ENCODE results near the gene ZPBP. TPM values are rescaled to one million over a fixed set of nuclear protein-coding genes. Genes with fewer than 3 reads are reported as not detected.

The ZPBP gene
- total RNA-seq, 1 donor = not detected

- no peaks in the 10 kb centered on the region for H3K4me1 ChIP-seq (ENCODE audit: insufficient read depth, low read length)
- H3K4me3 ChIP-seq (ENCODE audit: low read length) = no peak overlapping the region
- no peaks in the 10 kb centered on the region for H3K9me3 ChIP-seq (ENCODE audit: low read depth, low read length)
- no peaks in the 10 kb centered on the region for H3K27me3 ChIP-seq (ENCODE audit: insufficient read depth, low read length)
These were observed 155.4 kb downstream of the ZPBP start for GRCh38 chr7:49937608-49938007.

- H3K9me3 ChIP-seq (ENCODE audit: low read depth, low read length) = no peaks in the 10 kb centered on the region
- no peaks in the 10 kb centered on the region for H3K4me1 ChIP-seq (ENCODE audit: insufficient read depth, low read length)
- H3K4me3 ChIP-seq (ENCODE audit: low read length) = no peak overlapping the region
- H3K27me3 ChIP-seq (ENCODE audit: insufficient read depth, low read length) = no peaks in the 10 kb centered on the region
These were observed 161.4 kb downstream of the ZPBP start for GRCh38 chr7:49931627-49932026.

DNA sequence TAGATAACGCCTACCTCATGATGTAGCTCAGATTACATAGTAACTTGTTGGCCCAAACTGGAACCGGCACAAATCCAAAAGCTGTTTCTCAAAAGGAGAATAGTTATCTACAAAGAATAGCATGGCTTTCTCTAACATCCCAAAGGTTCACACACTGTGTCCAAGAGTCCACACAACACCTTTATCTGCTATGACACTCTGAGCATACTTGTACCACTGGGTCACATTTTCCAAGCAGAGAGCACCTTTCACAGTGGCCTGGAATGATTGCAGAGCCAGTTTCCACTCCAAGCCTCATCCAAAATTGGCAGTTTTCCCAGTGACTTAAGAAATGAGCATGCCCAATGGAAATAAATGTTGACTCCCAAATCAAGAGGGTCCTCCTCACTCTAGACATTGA, 164.3 kb downstream of the ZPBP start:
- Histone ChIP-seq H3K9me3 (ENCODE audit: low read depth, low read length) (no peaks in the 10 kb centered on the region), H3K27me3 (ENCODE audit: insufficient read depth, low read length) (no peaks in the 10 kb centered on the region), H3K4me1 (ENCODE audit: insufficient read depth, low read length) (no peaks in the 10 kb centered on the region), H3K4me3 (ENCODE audit: low read length) (no peak overlapping the region)

DNA sequence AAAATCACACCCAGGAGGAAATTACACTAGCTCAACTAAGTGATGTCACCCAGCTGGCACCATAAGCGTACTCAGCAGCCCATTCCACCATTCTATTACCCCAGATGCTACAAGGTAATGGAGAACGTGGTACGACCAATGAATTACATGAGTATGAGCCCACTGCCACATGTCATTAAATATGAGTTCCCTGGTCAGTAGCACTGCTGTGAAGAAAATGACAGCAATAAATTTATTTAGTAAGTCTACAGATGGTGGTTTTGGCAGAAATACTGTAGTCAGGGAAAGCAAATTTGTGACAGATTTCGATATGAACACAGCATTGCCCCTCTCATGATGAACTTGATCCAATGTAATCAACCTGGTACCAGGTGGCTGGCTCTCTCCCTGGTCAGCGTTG, 165.4 kb downstream of the ZPBP start:
- Histone ChIP-seq H3K9me3 (ENCODE audit: low read depth, low read length) (no peaks in the 10 kb centered on the region), H3K4me3 (ENCODE audit: low read length) (no peak overlapping the region), H3K4me1 (ENCODE audit: insufficient read depth, low read length) (no peaks in the 10 kb centered on the region), H3K27me3 (ENCODE audit: insufficient read depth, low read length) (no peaks in the 10 kb centered on the region)

DNA sequence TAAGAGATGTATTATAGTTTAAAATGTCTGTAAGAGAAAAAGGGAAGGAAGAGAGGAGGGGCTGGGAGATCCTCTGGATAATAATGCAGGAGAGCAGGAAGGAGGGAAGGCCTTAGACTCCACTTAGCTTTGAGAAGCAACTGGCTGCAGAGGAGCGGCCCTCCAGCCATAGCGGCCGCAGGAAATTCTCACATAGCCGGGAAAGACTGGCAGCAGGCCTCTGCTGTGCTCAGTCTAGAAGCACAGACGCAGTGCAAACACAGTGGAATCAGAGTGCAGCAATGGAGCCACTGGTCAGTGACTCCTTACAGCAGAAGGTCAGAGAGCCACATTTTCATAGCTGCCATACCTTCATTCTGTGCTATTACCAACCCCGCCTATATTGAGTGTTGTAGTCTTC, 166.3 kb downstream of the ZPBP start:
- Histone ChIP-seq H3K27me3 (ENCODE audit: insufficient read depth, low read length) (no peaks in the 10 kb centered on the region), H3K9me3 (ENCODE audit: low read depth, low read length) (no peaks in the 10 kb centered on the region), H3K4me3 (ENCODE audit: low read length) (no peak overlapping the region), H3K4me1 (ENCODE audit: insufficient read depth, low read length) (no peaks in the 10 kb centered on the region)

- H3K4me3 ChIP-seq (ENCODE audit: low read length) = no peak overlapping the region
- no peaks in the 10 kb centered on the region for H3K4me1 ChIP-seq (ENCODE audit: insufficient read depth, low read length)
- no peaks in the 10 kb centered on the region for H3K27me3 ChIP-seq (ENCODE audit: insufficient read depth, low read length)
- no peaks in the 10 kb centered on the region for H3K9me3 ChIP-seq (ENCODE audit: low read depth, low read length)
These were observed 181.1 kb downstream of the ZPBP start for GRCh38 chr7:49911909-49912308.

DNA sequence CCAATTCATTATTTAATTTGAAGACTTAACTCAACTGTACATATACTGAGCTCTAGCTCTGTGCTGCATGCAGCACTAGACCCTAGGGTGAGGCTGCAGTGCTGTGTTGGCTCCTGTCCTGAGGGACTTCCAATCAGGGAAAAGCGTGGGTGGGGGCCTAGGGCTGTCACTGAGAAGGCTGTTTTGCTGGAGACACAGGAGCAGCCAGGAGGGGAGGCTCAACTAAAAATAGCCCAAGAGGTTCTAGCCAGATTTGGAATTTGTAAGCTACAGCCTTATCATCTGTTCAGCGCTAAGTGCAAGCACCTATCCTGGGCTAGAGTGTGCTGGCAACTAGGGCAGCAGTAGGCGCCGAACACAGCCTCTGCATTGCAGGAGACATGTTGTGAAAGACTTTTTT, 198.5 kb downstream of the ZPBP start:
- no peaks in the 10 kb centered on the region for H3K9me3 ChIP-seq (ENCODE audit: low read depth, low read length)
- H3K4me1 ChIP-seq (ENCODE audit: insufficient read depth, low read length) = no peaks in the 10 kb centered on the region
- H3K27me3 ChIP-seq (ENCODE audit: insufficient read depth, low read length) = no peaks in the 10 kb centered on the region
- no peak overlapping the region for H3K4me3 ChIP-seq (ENCODE audit: low read length)

- Histone ChIP-seq H3K4me1 (ENCODE audit: insufficient read depth, low read length) (no peaks in the 10 kb centered on the region), H3K9me3 (ENCODE audit: low read depth, low read length) (no peaks in the 10 kb centered on the region)
These were observed 199.9 kb downstream of the ZPBP start for GRCh38 chr7:49893131-49893530.

GRCh38 chr7:49892481-49892880, 200.6 kb downstream of the ZPBP start:
- Histone ChIP-seq H3K9me3 (ENCODE audit: low read depth, low read length) (no peaks in the 10 kb centered on the region), H3K27me3 (ENCODE audit: insufficient read depth, low read length) (no peaks in the 10 kb centered on the region), H3K4me1 (ENCODE audit: insufficient read depth, low read length) (no peaks in the 10 kb centered on the region), H3K4me3 (ENCODE audit: low read length) (no peak overlapping the region)

More at GRCh38 chr7:49893131-49893530, 199.9 kb downstream of the ZPBP start:
- Histone ChIP-seq H3K27me3 (ENCODE audit: insufficient read depth, low read length) (no peaks in the 10 kb centered on the region), H3K4me3 (ENCODE audit: low read length) (no peak overlapping the region)

Other genes with a start within 250 kb of the ZPBP start
- 231 TPM for gene IKZF1, start 211.5 kb upstream of the ZPBP start, total RNA-seq

Measured in mononuclear cell (primary cell).